ENCODE data around the gene TBRG1.

Gene TBRG1, protein sequence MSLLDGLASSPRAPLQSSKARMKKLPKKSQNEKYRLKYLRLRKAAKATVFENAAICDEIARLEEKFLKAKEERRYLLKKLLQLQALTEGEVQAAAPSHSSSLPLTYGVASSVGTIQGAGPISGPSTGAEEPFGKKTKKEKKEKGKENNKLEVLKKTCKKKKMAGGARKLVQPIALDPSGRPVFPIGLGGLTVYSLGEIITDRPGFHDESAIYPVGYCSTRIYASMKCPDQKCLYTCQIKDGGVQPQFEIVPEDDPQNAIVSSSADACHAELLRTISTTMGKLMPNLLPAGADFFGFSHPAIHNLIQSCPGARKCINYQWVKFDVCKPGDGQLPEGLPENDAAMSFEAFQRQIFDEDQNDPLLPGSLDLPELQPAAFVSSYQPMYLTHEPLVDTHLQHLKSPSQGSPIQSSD

GRCh38 chr11:124622531-124623451 is at the start of gene TBRG1:
TBRG1 (plus strand) TSS chr11:124622864; CDS start chr11:124623084, 220 bp downstream.
- TF ChIP-seq, protein P1, sequence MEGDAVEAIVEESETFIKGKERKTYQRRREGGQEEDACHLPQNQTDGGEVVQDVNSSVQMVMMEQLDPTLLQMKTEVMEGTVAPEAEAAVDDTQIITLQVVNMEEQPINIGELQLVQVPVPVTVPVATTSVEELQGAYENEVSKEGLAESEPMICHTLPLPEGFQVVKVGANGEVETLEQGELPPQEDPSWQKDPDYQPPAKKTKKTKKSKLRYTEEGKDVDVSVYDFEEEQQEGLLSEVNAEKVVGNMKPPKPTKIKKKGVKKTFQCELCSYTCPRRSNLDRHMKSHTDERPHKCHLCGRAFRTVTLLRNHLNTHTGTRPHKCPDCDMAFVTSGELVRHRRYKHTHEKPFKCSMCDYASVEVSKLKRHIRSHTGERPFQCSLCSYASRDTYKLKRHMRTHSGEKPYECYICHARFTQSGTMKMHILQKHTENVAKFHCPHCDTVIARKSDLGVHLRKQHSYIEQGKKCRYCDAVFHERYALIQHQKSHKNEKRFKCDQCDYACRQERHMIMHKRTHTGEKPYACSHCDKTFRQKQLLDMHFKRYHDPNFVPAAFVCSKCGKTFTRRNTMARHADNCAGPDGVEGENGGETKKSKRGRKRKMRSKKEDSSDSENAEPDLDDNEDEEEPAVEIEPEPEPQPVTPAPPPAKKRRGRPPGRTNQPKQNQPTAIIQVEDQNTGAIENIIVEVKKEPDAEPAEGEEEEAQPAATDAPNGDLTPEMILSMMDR (IDR thresholded peaks at IDR 0.05): no peak
- TF ChIP-seq ZFX (IDR thresholded peaks at IDR 0.05; ENCODE audit: borderline replicate concordance): no peak
- H3K27ac ChIP-seq: peak within 1 kb of the TSS; percentile 89

DNA sequence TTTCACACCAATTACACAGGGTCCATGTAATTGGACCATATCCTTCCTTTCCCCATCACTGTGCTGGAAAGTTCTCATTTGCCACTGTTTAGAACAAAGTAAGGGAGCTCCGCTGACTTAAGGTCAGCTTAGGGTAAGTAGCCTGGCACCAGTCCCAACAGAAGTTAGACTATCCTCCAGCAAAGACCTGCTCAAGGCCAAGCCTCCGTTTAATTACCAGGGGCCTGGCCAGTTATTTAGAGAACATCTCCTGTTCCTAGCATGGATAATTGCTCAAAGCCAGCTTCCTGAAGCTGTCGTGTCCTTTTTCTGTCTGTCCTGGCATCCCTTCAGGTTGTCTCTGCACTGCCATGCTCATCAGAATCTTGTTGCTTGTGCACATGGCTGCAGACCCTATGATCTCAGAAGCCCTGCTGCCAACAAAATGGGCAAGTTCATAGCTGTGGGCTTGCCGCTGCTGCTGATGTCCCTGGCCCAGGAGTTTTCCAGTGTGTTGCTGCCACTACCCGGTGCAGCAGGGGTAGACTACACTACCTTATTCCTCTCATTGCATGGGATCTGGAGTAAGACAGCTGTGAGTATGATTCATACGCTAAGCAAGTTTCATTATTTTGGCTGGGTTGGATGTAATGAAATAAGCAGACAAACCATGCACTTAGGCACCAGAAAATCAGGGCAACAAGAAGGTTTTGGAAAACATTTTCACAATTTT is 44.8 kb upstream of the TBRG1 start:
- no peak overlapping the region for H3K27ac ChIP-seq
- no peak for TF ChIP-seq ZFX (IDR thresholded peaks at IDR 0.05; ENCODE audit: borderline replicate concordance)
- TF ChIP-seq, protein P1 (IDR thresholded peaks at IDR 0.05): no peak

DNA sequence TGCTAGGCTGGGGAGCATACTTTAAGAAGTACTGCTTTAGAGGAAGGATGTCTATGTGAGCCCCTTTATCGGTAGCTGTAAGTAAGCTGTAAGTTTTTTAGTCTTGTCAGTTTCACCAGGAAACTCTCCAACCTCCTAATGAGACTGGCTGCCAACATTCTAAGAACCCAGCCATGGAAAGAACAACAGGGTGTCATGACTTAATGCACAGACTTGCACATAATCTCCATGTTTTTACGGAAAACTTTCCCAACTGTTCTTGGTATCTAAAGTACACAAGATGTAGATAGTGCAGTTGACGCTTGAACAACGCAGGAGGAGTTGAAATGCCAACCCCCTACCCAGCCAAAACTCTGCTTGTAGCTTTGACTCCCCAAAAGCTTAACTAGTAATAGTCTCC is 43.9 kb upstream of the TBRG1 start:
- no peak for TF ChIP-seq ZFX (IDR thresholded peaks at IDR 0.05; ENCODE audit: borderline replicate concordance)
- TF ChIP-seq, protein P1 (IDR thresholded peaks at IDR 0.05): no peak
- H3K27ac ChIP-seq: no peak overlapping the region

DNA sequence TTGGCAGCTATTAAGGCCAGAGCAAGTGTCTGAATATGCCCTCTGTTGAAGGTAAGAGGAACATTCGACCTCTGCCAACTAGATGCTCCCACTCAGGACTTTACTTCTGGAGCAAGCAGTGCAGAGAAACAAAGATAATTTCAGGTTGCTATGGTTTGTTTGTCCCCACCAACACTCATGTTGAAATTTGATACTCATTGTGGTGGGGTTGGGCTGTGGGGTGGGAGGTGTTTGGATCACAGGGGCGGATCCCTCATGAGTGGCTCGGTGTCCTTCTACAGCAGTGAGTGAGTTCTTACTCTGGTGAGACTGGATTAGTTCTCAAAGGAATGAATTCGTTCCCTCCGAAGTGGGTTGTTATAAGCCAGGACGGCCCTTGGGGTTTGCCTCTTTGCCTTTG is 40.8 kb upstream of the TBRG1 start:
- no peak overlapping the region for H3K27ac ChIP-seq
- TF ChIP-seq, protein P1 (IDR thresholded peaks at IDR 0.05): no peak
- TF ChIP-seq ZFX (IDR thresholded peaks at IDR 0.05; ENCODE audit: borderline replicate concordance): no peak

- TF ChIP-seq, protein P1 (IDR thresholded peaks at IDR 0.05): no peak
- no peak for TF ChIP-seq ZFX (IDR thresholded peaks at IDR 0.05; ENCODE audit: borderline replicate concordance)
- H3K27ac ChIP-seq: no peak overlapping the region
These were observed 40.1 kb upstream of the TBRG1 start for GRCh38 chr11:124582565-124582964.

DNA sequence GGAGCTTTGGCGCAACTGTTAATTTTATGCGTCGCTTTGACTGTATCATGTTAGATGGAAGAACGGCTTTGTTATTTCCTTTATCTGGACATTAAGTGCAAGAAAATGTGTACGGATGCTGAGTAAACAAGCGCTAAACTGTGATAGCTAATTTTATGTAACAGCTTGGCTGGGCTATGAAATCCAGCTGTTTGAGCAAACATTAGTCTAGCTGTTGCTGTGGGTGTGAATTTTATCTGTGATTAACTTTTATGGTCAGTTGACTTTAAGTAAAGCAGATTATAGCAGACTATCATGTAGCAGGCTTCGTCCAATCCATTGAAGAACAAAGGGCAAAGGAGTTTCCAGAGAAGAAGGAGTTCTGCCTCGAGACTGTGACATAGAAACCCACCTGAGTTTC is 38.9 kb upstream of the TBRG1 start:
- H3K27ac ChIP-seq: no peak overlapping the region
- TF ChIP-seq, protein P1 (IDR thresholded peaks at IDR 0.05): no peak
- TF ChIP-seq ZFX (IDR thresholded peaks at IDR 0.05; ENCODE audit: borderline replicate concordance): no peak
